ENCODE results near the gene FTL.
A peak's percentile ranks its signal among the peaks of the same experiment; 100 is the strongest.

FTL gene

GRCh38 chr19:48962029-48962848 lies 2.9 kb upstream of the FTL start:
- no peaks in the 10 kb centered on the region for H3K27me3 ChIP-seq (ENCODE audit: insufficient read depth, poor library complexity, severe bottlenecking)
- TF ChIP-seq SPI1 (IDR thresholded peaks at IDR 0.05; ENCODE audit: borderline replicate concordance, low read depth) = peak; percentile 83; the same call in 1 of the 2 replicates
- peak; percentile 87 for TF ChIP-seq POLR2AphosphoS5 (IDR thresholded peaks at IDR 0.05; ENCODE audit: low read depth)
- no peak for TF ChIP-seq GABPA (IDR thresholded peaks at IDR 0.05; ENCODE audit: low read depth)
- H3K4me3 ChIP-seq (replicated peaks; ENCODE audit: insufficient read depth, low read length) = peak overlapping the region; percentile 15; the same call in 1 of the 2 replicates
- peak; percentile 89 to 90 for DNase-seq (ENCODE audit: low read depth in 1 of 2, low spot score in 1 of 2)
- peak overlapping the region; percentile 93 for H3K27ac ChIP-seq (replicated peaks)

GRCh38 chr19:48962849-48963165 lies 2.3 kb upstream of the FTL start:
- no peaks in the 10 kb centered on the region for H3K27me3 ChIP-seq (ENCODE audit: insufficient read depth, poor library complexity, severe bottlenecking)
- no peak for DNase-seq (ENCODE audit: low read depth in 1 of 2, low spot score in 1 of 2)
- H3K27ac ChIP-seq (replicated peaks) = peak overlapping the region; percentile 93
- TF ChIP-seq REST (IDR thresholded peaks at IDR 0.05; ENCODE audit: insufficient replicate concordance, low read depth) = no peak
- TF ChIP-seq SPI1 (IDR thresholded peaks at IDR 0.05; ENCODE audit: borderline replicate concordance, low read depth) = no peak
- no peak for TF ChIP-seq POLR2AphosphoS5 (IDR thresholded peaks at IDR 0.05; ENCODE audit: low read depth)
- no peak for TF ChIP-seq CTCF (IDR thresholded peaks at IDR 0.05; ENCODE audit: insufficient read depth, low read length)
- TF ChIP-seq GABPA (IDR thresholded peaks at IDR 0.05; ENCODE audit: low read depth) = no peak
- peak overlapping the region; percentile 42; the same call in 1 of the 2 replicates for H3K4me3 ChIP-seq (replicated peaks; ENCODE audit: insufficient read depth, low read length)

DNA sequence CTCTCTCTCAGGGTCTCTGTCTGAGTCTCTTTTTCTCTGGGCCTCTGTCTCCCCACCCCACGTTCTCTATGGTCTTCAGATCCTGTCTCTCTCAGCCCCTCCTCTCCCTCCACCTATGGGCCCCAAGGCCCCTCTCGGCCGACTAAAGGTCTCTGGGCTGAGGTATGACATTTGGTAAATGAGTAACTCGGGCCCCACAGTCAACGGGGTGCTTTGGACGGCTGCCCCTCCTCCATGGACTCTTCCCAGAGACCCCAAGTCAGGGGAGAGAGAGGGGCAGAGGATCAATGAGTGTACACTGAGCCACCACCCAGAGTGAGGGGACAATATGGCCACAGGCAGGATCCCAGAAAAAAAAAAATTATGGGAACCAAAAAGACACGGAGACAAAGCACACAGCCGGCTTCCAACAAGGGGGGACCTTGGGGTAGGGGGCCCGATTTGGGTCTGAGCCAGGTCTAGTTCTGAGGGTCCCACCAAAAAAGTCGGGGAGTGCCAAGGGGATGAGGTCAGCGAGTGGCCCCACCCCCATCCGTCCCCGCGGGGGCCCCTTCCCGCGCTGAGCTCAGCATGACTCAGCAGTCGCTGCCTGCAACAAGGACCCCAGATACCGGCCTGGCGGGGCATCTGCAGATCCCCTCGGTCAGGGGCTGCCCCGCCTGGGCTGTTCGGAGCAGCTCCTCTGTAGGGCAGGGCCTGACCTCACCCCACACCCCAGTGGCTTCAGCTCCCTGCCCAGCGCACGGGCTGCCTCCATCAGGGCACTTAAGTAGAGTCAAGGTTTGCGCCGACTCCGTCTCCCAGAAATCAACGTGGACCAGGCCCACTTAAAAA lies 1.5 kb upstream of the FTL start:
- Histone ChIP-seq H3K27ac (replicated peaks) (peak overlapping the region; percentile 93), H3K4me3 (replicated peaks; ENCODE audit: insufficient read depth, low read length) (peak overlapping the region; percentile 42), H3K27me3 (ENCODE audit: insufficient read depth, poor library complexity, severe bottlenecking) (no peaks in the 10 kb centered on the region)
- TF ChIP-seq POLR2AphosphoS5 (IDR thresholded peaks at IDR 0.05; ENCODE audit: low read depth) = peak; percentile 26; the same call in 1 of the 2 replicates
- no peak for TF ChIP-seq CTCF (IDR thresholded peaks at IDR 0.05; ENCODE audit: insufficient read depth, low read length)
- TF ChIP-seq GABPA (IDR thresholded peaks at IDR 0.05; ENCODE audit: low read depth) = no peak
- peak; percentile 71 to 80 for DNase-seq (ENCODE audit: low read depth in 1 of 2, low spot score in 1 of 2)

- H3K27ac ChIP-seq (replicated peaks) = peak overlapping the region; percentile 93
- H3K27me3 ChIP-seq (ENCODE audit: insufficient read depth, poor library complexity, severe bottlenecking) = no peaks in the 10 kb centered on the region
- TF ChIP-seq SPI1 (IDR thresholded peaks at IDR 0.05; ENCODE audit: borderline replicate concordance, low read depth) (no peak), GABPA (IDR thresholded peaks at IDR 0.05; ENCODE audit: low read depth) (no peak), CTCF (IDR thresholded peaks at IDR 0.05; ENCODE audit: insufficient read depth, low read length) (no peak), POLR2AphosphoS5 (IDR thresholded peaks at IDR 0.05; ENCODE audit: low read depth) (no peak), REST (IDR thresholded peaks at IDR 0.05; ENCODE audit: insufficient replicate concordance, low read depth) (no peak)
- DNase-seq (ENCODE audit: low read depth in 1 of 2, low spot score in 1 of 2) = peak in 1 of 2 experiments; percentile 30
- H3K4me3 ChIP-seq (replicated peaks; ENCODE audit: insufficient read depth, low read length) = peak overlapping the region; percentile 42
These were observed 687 bp upstream of the FTL start for GRCh38 chr19:48964205-48965039.
